Astrocyte (in vitro differentiated cells and primary cell): Measurements from ENCODE around the gene EPRS1.

Experiments
- EZH2 ChIP-seq: IDR thresholded peaks from 2 replicates; pipeline ENCODE4 v1.6.1; 2012; ENCODE audit warnings: mild to moderate bottlenecking, low read length, inconsistent platforms; ENCODE audit not compliant: insufficient read depth
- TF ChIP-seq, protein P1 (sequence below): IDR thresholded peaks from 2 replicates; pipeline ENCODE4 v1.5.1; 2011; ENCODE audit warnings: low read depth, mild to moderate bottlenecking, inconsistent platforms, low read length, moderate library complexity; ENCODE audit not compliant: insufficient read depth

DNA sequence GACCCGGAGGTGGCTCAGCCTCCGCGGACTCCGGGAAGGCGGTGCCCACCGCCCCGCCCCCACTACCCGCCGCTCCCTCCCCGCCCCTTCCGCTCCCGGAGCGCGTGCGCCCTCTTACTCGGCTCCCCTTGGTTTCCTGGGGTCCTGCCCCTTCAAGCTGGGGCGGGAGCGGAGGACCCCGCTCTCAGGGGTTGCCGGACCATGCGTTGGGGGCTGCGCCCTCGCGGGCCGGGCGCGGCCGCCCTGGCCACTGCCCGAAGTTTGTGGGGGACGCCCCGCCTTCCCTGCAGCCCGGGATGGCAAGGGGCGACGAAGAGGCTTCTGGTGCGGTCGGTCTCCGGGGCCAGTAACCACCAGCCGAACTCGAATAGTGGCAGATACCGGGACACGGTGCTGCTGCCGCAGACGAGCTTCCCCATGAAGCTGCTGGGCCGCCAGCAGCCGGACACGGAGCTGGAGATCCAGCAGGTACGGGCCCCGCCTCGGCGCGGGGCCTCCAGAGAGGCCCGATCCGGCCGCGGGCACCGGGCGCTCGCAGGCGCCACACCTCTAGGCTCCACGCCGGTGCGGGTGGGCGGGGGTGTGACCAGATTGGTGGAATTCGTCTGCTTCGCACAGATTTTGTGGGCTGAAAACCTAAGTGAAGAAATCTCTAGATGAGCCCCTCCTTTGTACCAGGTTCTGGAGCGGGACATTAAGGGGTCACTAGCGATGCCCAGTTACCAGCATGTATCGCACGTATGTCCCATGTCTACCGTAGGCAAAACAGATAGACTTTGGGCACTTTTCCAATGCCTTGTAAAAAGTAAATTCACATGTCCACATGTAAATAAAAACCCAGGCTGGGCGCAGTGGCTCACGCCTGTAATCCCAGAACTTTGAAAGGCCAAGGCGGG lies 48.0 kb upstream of the EPRS1 start, which contains the start of gene IARS2:
- TF ChIP-seq, protein P1, sequence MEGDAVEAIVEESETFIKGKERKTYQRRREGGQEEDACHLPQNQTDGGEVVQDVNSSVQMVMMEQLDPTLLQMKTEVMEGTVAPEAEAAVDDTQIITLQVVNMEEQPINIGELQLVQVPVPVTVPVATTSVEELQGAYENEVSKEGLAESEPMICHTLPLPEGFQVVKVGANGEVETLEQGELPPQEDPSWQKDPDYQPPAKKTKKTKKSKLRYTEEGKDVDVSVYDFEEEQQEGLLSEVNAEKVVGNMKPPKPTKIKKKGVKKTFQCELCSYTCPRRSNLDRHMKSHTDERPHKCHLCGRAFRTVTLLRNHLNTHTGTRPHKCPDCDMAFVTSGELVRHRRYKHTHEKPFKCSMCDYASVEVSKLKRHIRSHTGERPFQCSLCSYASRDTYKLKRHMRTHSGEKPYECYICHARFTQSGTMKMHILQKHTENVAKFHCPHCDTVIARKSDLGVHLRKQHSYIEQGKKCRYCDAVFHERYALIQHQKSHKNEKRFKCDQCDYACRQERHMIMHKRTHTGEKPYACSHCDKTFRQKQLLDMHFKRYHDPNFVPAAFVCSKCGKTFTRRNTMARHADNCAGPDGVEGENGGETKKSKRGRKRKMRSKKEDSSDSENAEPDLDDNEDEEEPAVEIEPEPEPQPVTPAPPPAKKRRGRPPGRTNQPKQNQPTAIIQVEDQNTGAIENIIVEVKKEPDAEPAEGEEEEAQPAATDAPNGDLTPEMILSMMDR = no peak
- no peak for TF ChIP-seq EZH2
